NT2/D1 (cell line): Measurements from ENCODE around the gene DISP2.

Experiments used
- YY1 ChIP-seq: IDR thresholded peaks from 2 replicates; pipeline ENCODE4 v1.6.1; 2011; ENCODE audit not compliant: insufficient read length, insufficient read depth
- ZNF274 ChIP-seq: IDR thresholded peaks from 2 replicates; pipeline ENCODE4 v1.6.1; 2011; ENCODE audit warnings: mild to moderate bottlenecking, low read depth, low read length

- TF ChIP-seq YY1, result no peak
- no peak for TF ChIP-seq ZNF274
These were observed 19.9 kb upstream of the DISP2 start for GRCh38 chr15:40338041-40338657.
